Activated T-helper 1 cell treated with anti-CD3 and anti-CD28 coated beads, Interleukin-12 subunit alpha, Interleukin-12 subunit beta, Interleukin-2, Interleukin-4 antibody, amounts not matched to agents 30 ng/mL and 10 ng/mL and 1 ng/mL, durations not matched to agents 14 hours and 24 hours and 36 hours (primary cell): ENCODE data around the gene PDIA6. TPM values are rescaled to one million over a fixed set of nuclear protein-coding genes. Genes with fewer than 3 reads are reported as not detected.
"Not testable (repeated sequence)": the region's sequence is repeated elsewhere in the genome, so short reads cannot be mapped to it uniquely, and the experiment has no call there.

Experiments
- DNase-seq: peaks from one replicate; pipeline ENCODE4 v3.0.0; 2021; ENCODE audit warnings: low spot score
- H3K27ac Mint-ChIP-seq: one replicate; pipeline ENCODE4 v1.8.0; 2021; ENCODE audit warnings: mild to moderate bottlenecking, mixed read lengths
- H3K27me3 Mint-ChIP-seq: one replicate; pipeline ENCODE4 v1.8.0; 2022; ENCODE audit warnings: mild to moderate bottlenecking, moderate library complexity, mixed read lengths; ENCODE audit not compliant: insufficient read depth
- H3K36me3 Mint-ChIP-seq: one replicate; pipeline ENCODE4 v1.8.0; 2021; ENCODE audit warnings: low read depth, mixed read lengths
- H3K4me1 Mint-ChIP-seq: one replicate; pipeline ENCODE4 v1.8.0; 2021; ENCODE audit warnings: low read depth, mixed read lengths
- H3K4me3 Mint-ChIP-seq: one replicate; pipeline ENCODE4 v1.8.0; 2021; ENCODE audit warnings: mild to moderate bottlenecking, moderate library complexity, mixed read lengths
- H3K9me3 Mint-ChIP-seq: one replicate; pipeline ENCODE4 v1.8.0; 2021; ENCODE audit warnings: mixed read lengths
- intact Hi-C: fragments of 100-400 bp; cut with micrococcal nuclease; formaldehyde crosslinking; loops from one replicate; pipeline ENCODE4 v1.15.1; 2024
- total RNA-seq: library from RNA; stranded (reverse); gene quantifications from 2 replicates; pipeline ENCODE4 v1.2.3, GENCODE V29; 2022

The PDIA6 gene
- total RNA-seq, 1 donor from 2014 or later = 173 TPM

- Mint-ChIP-seq H3K9me3 (no peaks in the 10 kb centered on the region), H3K4me3 (no peak overlapping the region), H3K4me1 (peaks cover 22% of the 10 kb centered on the region), H3K36me3 (peaks cover 60% of the 10 kb centered on the region), H3K27ac (no peak overlapping the region), H3K27me3 (no peaks in the 10 kb centered on the region)
- no peak for DNase-seq
- intact Hi-C loops = no loop called here
Observed at GRCh38 chr2:10793816-10794215, 18.8 kb downstream of the PDIA6 start.

- DNase-seq = no peak
- Mint-ChIP-seq H3K27ac (no peak overlapping the region), H3K9me3 (no peaks in the 10 kb centered on the region), H3K27me3 (no peaks in the 10 kb centered on the region), H3K4me3 (no peak overlapping the region), H3K4me1 (peaks cover 19% of the 10 kb centered on the region), H3K36me3 (peaks cover 65% of the 10 kb centered on the region)
- intact Hi-C loops = no loop called here
Observed at GRCh38 chr2:10792660-10793400, 19.8 kb downstream of the PDIA6 start.

DNA sequence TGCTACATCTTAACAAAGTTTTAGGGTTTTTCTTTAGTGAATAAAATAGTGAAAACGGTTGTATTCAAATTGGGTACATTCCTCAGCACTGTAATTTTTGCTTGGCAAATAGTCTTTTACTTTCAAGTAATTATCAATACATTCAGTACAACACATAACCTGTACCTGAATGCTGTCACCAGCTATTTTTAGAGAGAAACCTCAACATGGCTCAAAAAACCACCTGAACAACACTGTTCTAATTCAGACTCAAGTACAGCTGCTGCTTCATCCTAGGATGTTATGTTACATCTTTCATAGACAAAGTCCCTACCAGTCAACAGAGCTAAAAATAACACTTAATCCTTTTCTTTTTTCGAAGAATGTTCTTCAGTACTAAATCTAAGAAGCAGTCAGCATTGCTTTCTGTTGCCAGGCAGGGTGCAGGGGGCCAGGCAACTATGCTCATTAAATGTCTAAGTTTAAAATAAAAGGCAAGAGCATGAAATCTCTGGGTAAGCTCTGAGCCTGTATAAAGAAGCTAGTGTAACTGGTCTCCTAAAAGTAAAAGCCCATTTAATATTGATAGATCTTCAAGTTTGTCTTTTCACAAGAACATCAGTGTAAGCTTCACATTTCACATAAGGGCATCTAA is 20.5 kb downstream of the PDIA6 start:
- no peak for DNase-seq
- H3K4me3 Mint-ChIP-seq = no peak overlapping the region
- H3K9me3 Mint-ChIP-seq = no peaks in the 10 kb centered on the region
- peaks cover 69% of the 10 kb centered on the region for H3K36me3 Mint-ChIP-seq
- intact Hi-C loops = no loop called here
- peaks cover 19% of the 10 kb centered on the region for H3K4me1 Mint-ChIP-seq
- H3K27me3 Mint-ChIP-seq = no peaks in the 10 kb centered on the region
- H3K27ac Mint-ChIP-seq = no peak overlapping the region

GRCh38 chr2:10790228-10790973 is 22.2 kb downstream of the PDIA6 start:
- no peak overlapping the region for H3K27ac Mint-ChIP-seq
- no peak overlapping the region for H3K4me3 Mint-ChIP-seq
- no peak for DNase-seq
- no peaks in the 10 kb centered on the region for H3K9me3 Mint-ChIP-seq
- peaks cover 15% of the 10 kb centered on the region for H3K4me1 Mint-ChIP-seq
- no peaks in the 10 kb centered on the region for H3K27me3 Mint-ChIP-seq
- peaks cover 71% of the 10 kb centered on the region for H3K36me3 Mint-ChIP-seq
- intact Hi-C loops = no loop called here

DNA sequence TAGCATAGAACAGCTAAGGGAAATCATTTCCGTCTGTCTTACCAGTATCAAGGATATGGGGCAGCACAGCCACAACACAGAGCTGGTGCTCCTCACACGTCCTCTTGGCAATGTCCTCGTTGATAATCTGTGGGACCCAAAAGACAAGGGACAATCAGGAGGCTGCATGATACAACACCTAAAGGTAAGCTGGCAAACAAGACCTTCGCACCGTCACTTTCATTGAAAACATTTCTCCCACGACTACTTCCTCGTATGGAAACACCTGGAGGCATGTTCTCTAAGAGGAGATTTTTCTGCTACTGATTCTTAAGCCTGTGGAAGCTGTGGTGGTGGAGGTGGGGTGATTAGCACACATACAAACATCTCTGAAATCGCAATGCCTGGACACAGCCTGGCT is 23.7 kb downstream of the PDIA6 start:
- intact Hi-C loops = no loop called here
- Mint-ChIP-seq H3K27ac (no peak overlapping the region), H3K27me3 (no peaks in the 10 kb centered on the region), H3K4me1 (peaks cover 14% of the 10 kb centered on the region), H3K9me3 (no peaks in the 10 kb centered on the region), H3K4me3 (no peak overlapping the region), H3K36me3 (peaks cover 67% of the 10 kb centered on the region)
- no peak for DNase-seq

DNA sequence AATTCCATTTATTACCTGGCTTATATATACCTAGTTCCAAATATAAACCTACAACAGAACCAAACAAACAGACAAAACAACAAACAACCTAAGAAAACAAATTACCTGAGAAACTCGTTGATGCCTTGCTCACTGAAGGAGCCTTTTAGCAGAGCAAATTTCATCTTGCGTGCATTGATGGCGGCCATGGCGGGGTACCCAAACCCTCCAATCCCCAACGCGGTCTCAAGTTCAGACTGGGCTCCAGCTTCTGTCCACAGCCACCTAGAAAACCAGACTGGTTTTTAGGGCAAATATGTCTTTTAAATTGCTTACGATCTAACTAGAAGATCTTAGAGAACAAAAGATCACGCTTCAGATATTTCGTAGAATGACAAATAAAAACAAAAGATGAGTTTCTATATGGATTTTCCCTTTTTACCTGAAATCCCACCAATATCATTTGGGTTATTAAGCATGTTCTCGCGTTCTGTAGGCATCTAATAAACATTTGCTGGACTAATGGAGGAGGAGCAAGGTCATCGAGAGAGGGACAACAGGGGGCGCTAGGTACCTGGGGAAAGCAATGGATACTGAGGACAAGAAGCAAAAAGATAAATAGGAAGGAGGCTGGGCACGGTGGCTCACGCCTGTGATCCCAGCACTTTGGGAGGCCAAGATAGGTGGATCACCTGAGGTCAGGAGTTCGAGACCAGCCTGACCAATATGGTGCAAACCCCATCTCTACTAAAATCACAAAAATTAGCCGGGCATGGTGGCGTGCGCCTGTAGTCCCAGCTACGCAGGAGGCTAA is 25.2 kb downstream of the PDIA6 start:
- no peak overlapping the region for H3K27ac Mint-ChIP-seq
- H3K4me1 Mint-ChIP-seq = peaks cover 9% of the 10 kb centered on the region
- no peaks in the 10 kb centered on the region for H3K27me3 Mint-ChIP-seq
- no peak overlapping the region for H3K4me3 Mint-ChIP-seq
- H3K9me3 Mint-ChIP-seq = no peaks in the 10 kb centered on the region
- DNase-seq = no peak
- intact Hi-C loops = no loop called here
- peaks cover 64% of the 10 kb centered on the region for H3K36me3 Mint-ChIP-seq

DNA sequence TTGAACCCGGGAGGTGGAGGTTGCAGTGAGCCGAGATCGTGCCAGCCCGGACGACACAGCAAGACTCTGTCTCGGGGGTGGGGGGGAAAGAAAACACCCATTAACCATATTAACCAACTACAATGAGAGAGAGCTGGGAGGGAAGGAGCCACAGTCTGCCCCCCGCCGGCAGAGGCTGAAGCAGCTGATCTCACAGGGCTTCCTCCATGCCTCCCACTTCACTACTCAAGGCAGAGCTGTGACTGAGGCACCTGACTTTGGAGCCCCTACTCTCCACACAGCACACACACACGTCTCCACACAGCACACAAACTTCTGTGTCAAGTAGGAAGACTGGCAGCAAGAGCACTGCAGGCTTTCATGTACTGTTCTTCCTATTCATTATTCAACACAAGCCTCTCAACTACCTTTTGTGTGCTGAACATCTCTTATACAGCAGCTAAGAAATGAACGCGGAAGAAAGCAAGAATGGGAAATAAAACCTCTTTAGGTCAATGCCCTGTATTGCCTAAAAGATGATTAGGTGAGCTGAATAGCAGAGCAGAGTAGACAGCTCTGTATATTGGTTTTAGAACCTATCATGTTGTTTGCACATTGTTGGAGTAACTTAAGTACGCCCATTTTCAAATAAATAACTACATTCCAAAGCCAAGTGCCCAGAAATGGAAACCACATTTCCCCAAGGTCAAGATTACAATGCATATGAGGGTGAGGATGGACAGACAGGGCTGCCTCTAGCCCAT is 26.2 kb downstream of the PDIA6 start:
- no peaks in the 10 kb centered on the region for H3K27me3 Mint-ChIP-seq
- intact Hi-C loops = no loop called here
- no peak overlapping the region for H3K4me3 Mint-ChIP-seq
- peaks cover 6% of the 10 kb centered on the region for H3K4me1 Mint-ChIP-seq
- no peak overlapping the region for H3K27ac Mint-ChIP-seq
- H3K36me3 Mint-ChIP-seq = peaks cover 62% of the 10 kb centered on the region
- H3K9me3 Mint-ChIP-seq = no peaks in the 10 kb centered on the region
- no peak for DNase-seq

DNA sequence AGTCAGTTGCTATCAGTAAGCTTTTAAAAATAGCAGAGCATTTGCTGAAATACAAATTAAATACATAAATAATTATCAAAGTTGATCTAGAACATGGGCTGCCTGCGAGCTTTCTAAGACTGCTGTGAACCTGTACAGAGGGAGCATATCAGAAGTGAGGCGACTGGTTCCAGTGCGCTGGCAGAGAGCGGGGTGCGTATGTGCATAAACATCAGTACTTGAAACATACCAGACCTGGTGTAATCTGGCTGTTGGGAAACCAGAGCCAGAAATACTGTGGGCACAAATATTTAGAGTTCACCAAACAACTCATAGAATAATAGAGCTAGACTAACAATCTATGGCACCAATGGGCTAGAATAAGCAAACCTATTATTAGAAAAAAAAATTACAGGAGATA is 27.3 kb downstream of the PDIA6 start:
- Mint-ChIP-seq H3K36me3 (peaks cover 58% of the 10 kb centered on the region), H3K27ac (no peak overlapping the region), H3K27me3 (no peaks in the 10 kb centered on the region), H3K9me3 (no peaks in the 10 kb centered on the region), H3K4me1 (no peaks in the 10 kb centered on the region), H3K4me3 (no peak overlapping the region)
- no peak for DNase-seq
- intact Hi-C loops = no loop called here

GRCh38 chr2:10784719-10785118 is 27.9 kb downstream of the PDIA6 start:
- peaks cover 60% of the 10 kb centered on the region for H3K36me3 Mint-ChIP-seq
- intact Hi-C loops = no loop called here

DNA sequence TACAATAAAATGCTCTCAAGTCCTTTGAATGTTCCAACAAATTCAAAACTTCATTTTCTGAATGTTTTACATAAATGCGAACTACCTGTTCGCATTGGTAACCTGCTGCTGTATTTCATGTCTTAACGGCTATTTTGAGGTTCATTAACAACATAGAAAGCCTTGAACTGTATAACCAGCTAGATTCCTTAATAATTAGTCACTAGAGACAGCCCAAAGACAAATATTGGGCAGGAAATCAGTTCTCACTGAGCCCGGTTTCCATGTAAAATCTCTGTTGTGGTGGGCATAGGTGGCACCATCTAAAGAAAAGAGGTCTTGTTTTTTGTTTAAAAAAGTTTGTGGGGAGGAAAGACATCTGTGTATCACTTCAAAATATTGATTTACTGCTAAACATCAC is 29.2 kb downstream of the PDIA6 start:
- Mint-ChIP-seq H3K4me3 (no peak overlapping the region), H3K27me3 (no peaks in the 10 kb centered on the region), H3K9me3 (no peaks in the 10 kb centered on the region), H3K36me3 (peaks cover 48% of the 10 kb centered on the region), H3K4me1 (no peaks in the 10 kb centered on the region), H3K27ac (no peak overlapping the region)
- intact Hi-C loops = no loop called here
- DNase-seq = no peak

More at GRCh38 chr2:10784719-10785118, 27.9 kb downstream of the PDIA6 start:
- Mint-ChIP-seq H3K27me3 (no peaks in the 10 kb centered on the region), H3K27ac (no peak overlapping the region), H3K9me3 (no peaks in the 10 kb centered on the region), H3K4me3 (no peak overlapping the region), H3K4me1 (no peaks in the 10 kb centered on the region)
- DNase-seq = no peak

GRCh38 chr2:10781746-10782145 is 30.8 kb downstream of the PDIA6 start:
- no peak for DNase-seq
- intact Hi-C loops = no loop called here
- no peaks in the 10 kb centered on the region for H3K4me1 Mint-ChIP-seq
- H3K27ac Mint-ChIP-seq = no peak overlapping the region
- H3K36me3 Mint-ChIP-seq = peaks cover 35% of the 10 kb centered on the region
- no peaks in the 10 kb centered on the region for H3K27me3 Mint-ChIP-seq
- H3K9me3 Mint-ChIP-seq = no peaks in the 10 kb centered on the region
- H3K4me3 Mint-ChIP-seq = no peak overlapping the region

DNA sequence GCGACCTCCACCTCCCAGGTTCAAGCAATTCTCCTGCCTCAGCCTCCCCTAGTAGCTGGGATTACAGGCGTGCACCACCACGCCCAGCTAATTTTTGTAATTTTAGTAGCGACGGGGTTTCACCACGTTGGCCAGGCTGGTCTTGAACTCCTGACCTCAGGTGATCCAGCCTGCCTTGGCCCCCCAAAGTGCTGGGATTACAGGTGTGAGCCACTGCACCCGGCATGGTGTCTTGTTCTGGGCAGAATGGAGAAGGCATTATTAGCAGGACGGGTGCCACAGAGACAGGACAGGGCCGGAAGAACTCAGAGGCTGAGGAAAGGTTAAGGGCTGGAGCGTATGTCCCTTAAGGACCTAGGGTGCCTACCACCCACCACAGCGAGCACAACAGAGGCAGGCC is 31.8 kb downstream of the PDIA6 start:
- peaks cover 26% of the 10 kb centered on the region for H3K36me3 Mint-ChIP-seq
- H3K4me1 Mint-ChIP-seq, H3K9me3 Mint-ChIP-seq, H3K27ac Mint-ChIP-seq, H3K27me3 Mint-ChIP-seq, H3K4me3 Mint-ChIP-seq, DNase-seq, intact Hi-C loops: not testable (repeated sequence)
